ENCODE data around the gene TMEM117. TPM values are rescaled to one million over a fixed set of nuclear protein-coding genes. Genes with fewer than 3 reads are reported as not detected.
A peak's percentile ranks its signal among the peaks of the same experiment; 100 is the strongest.

The TMEM117 gene
- total RNA-seq, 2 donors from 2014 or later: 0.79 to 1.4 TPM

DNA sequence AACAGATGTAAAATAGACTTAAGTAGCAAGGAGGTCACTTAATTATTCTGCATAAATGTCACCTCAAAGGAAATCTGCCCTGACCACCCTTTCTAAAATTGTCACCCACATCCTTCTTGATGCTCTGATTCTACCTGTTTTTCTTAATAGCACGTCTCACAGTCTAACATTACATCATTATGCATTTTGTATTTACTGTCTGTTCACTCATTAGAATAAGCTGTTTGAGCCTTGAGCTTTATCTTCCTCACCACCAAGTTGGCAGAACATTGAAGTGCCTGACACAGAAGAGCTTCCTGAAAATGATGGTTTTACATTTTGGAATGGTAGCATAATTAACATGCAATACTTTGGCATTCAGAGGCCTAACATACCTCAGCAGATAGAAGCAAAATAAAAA, 8.8 kb upstream of the TMEM117 start:
- no peak overlapping the region for H3K4me3 Mint-ChIP-seq
- Histone ChIP-seq H3K4me3 (ENCODE audit: low read length) (no peak overlapping the region), H3K36me3 (ENCODE audit: control insufficient read depth, insufficient read depth, low read length) (no peaks in the 10 kb centered on the region), H3K4me1 (ENCODE audit: control insufficient read depth, insufficient read depth, low read length) (no peaks in the 10 kb centered on the region), H3K27me3 (ENCODE audit: control insufficient read depth, insufficient read depth, low read length, poor library complexity, severe bottlenecking) (no peaks in the 10 kb centered on the region), H3K9me3 (ENCODE audit: control insufficient read depth, low read length) (no peaks in the 10 kb centered on the region), H3K9ac (ENCODE audit: extremely low read depth, low read length, poor library complexity, severe bottlenecking) (no peak overlapping the region), H3K27ac (ENCODE audit: low read depth, low read length) (no peak overlapping the region)
- H3K36me3 Mint-ChIP-seq (ENCODE audit: low read depth): no peaks in the 10 kb centered on the region
- TF ChIP-seq, protein P1, sequence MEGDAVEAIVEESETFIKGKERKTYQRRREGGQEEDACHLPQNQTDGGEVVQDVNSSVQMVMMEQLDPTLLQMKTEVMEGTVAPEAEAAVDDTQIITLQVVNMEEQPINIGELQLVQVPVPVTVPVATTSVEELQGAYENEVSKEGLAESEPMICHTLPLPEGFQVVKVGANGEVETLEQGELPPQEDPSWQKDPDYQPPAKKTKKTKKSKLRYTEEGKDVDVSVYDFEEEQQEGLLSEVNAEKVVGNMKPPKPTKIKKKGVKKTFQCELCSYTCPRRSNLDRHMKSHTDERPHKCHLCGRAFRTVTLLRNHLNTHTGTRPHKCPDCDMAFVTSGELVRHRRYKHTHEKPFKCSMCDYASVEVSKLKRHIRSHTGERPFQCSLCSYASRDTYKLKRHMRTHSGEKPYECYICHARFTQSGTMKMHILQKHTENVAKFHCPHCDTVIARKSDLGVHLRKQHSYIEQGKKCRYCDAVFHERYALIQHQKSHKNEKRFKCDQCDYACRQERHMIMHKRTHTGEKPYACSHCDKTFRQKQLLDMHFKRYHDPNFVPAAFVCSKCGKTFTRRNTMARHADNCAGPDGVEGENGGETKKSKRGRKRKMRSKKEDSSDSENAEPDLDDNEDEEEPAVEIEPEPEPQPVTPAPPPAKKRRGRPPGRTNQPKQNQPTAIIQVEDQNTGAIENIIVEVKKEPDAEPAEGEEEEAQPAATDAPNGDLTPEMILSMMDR (conservative IDR thresholded peaks at IDR 0.05): no peak
- 82 to 86% methylated on average over 1 of the region's 1 CpG for WGBS, 2 experiments (ENCODE audit: insufficient coverage in 1 of 2, insufficient read length in 1 of 2)
- no peak overlapping the region for H3K27ac Mint-ChIP-seq
- DNase-seq: no peak
- H3K4me1 Mint-ChIP-seq: peaks cover 3% of the 10 kb centered on the region
- no peaks in the 10 kb centered on the region for H3K9me3 Mint-ChIP-seq
- peaks cover 4% of the 10 kb centered on the region for H3K27me3 Mint-ChIP-seq (ENCODE audit: insufficient read depth)

- Mint-ChIP-seq H3K9me3 (no peaks in the 10 kb centered on the region), H3K27ac (no peak overlapping the region), H3K27me3 (ENCODE audit: insufficient read depth) (peaks cover 37% of the 10 kb centered on the region), H3K36me3 (ENCODE audit: low read depth) (no peaks in the 10 kb centered on the region), H3K4me3 (no peak overlapping the region), H3K4me1 (peaks cover 3% of the 10 kb centered on the region)
- Histone ChIP-seq H3K9me3 (ENCODE audit: control insufficient read depth, low read length) (no peaks in the 10 kb centered on the region), H3K4me1 (ENCODE audit: control insufficient read depth, insufficient read depth, low read length) (no peaks in the 10 kb centered on the region), H3K9ac (ENCODE audit: extremely low read depth, low read length, poor library complexity, severe bottlenecking) (no peak overlapping the region), H3K27me3 (ENCODE audit: control insufficient read depth, insufficient read depth, low read length, poor library complexity, severe bottlenecking) (peaks cover 30% of the 10 kb centered on the region), H3K27ac (ENCODE audit: low read depth, low read length) (no peak overlapping the region), H3K36me3 (ENCODE audit: control insufficient read depth, insufficient read depth, low read length) (no peaks in the 10 kb centered on the region), H3K4me3 (ENCODE audit: low read length) (no peak overlapping the region)
- WGBS, 2 experiments (ENCODE audit: insufficient coverage in 1 of 2, insufficient read length in 1 of 2): 83 to 90% methylated on average over 2 of the region's 4 CpGs
- no peak for DNase-seq
- TF ChIP-seq, protein P1 (conservative IDR thresholded peaks at IDR 0.05): no peak
Observed at GRCh38 chr12:43832463-43833168, 3.3 kb upstream of the TMEM117 start.

- peak overlapping the region; percentile 83 for H3K4me3 ChIP-seq (ENCODE audit: low read length)
- DNase-seq: no peak
- no peak overlapping the region for H3K27ac ChIP-seq (ENCODE audit: low read depth, low read length)
- Mint-ChIP-seq H3K4me3 (peak overlapping the region; percentile 59), H3K27me3 (ENCODE audit: insufficient read depth) (peaks cover 38% of the 10 kb centered on the region), H3K36me3 (ENCODE audit: low read depth) (no peaks in the 10 kb centered on the region), H3K27ac (no peak overlapping the region), H3K4me1 (peaks cover 3% of the 10 kb centered on the region), H3K9me3 (no peaks in the 10 kb centered on the region)
- TF ChIP-seq, protein P1 (conservative IDR thresholded peaks at IDR 0.05): no peak
- no peak overlapping the region for H3K9ac ChIP-seq (ENCODE audit: extremely low read depth, low read length, poor library complexity, severe bottlenecking)
- no peaks in the 10 kb centered on the region for H3K36me3 ChIP-seq (ENCODE audit: control insufficient read depth, insufficient read depth, low read length)
- H3K27me3 ChIP-seq (ENCODE audit: control insufficient read depth, insufficient read depth, low read length, poor library complexity, severe bottlenecking): peaks cover 31% of the 10 kb centered on the region
- H3K9me3 ChIP-seq (ENCODE audit: control insufficient read depth, low read length): no peaks in the 10 kb centered on the region
- 56 to 62% methylated on average over 6 of the region's 6 CpGs for WGBS, 2 experiments (ENCODE audit: insufficient coverage in 1 of 2, insufficient read length in 1 of 2)
- H3K4me1 ChIP-seq (ENCODE audit: control insufficient read depth, insufficient read depth, low read length): no peaks in the 10 kb centered on the region
Observed at GRCh38 chr12:43835264-43835655, 621 bp upstream of the TMEM117 start.

Measured in endodermal cell (in vitro differentiated cells).